GM12873 (cell line): ENCODE data around the gene SP9.

ENCODE experiments used
- CTCF ChIP-seq: IDR thresholded peaks from 2 replicates; pipeline ENCODE4 v1.5.1; 2012; ENCODE audit warnings: low read depth, mild to moderate bottlenecking, moderate library complexity, low read length, control low read depth; ENCODE audit not compliant: insufficient read depth; ENCODE audit errors: missing control alignments

SP9 gene

GRCh38 chr2:174334278-174334715 lies 457 bp upstream of the SP9 start:
- TF ChIP-seq CTCF, result no peak

GRCh38 chr2:174335254-174335987 lies 667 bp downstream of the SP9 start:
- no peak for TF ChIP-seq CTCF

GRCh38 chr2:174335988-174336500 lies 1.3 kb downstream of the SP9 start:
- no peak for TF ChIP-seq CTCF

GRCh38 chr2:174336501-174337336 lies 2.0 kb downstream of the SP9 start:
- TF ChIP-seq CTCF, result no peak

GRCh38 chr2:174337337-174338146 lies 2.8 kb downstream of the SP9 start:
- TF ChIP-seq CTCF, result no peak

GRCh38 chr2:174338147-174338605 lies 3.4 kb downstream of the SP9 start:
- no peak for TF ChIP-seq CTCF
